OCI-LY3 (cell line): Measurements from ENCODE around the gene NRG3.

Experiments used
- EZH2phosphoT487 ChIP-seq: fragments of 200-600 bp; shearing (Covaris generic); IDR thresholded peaks from 2 replicates; pipeline ENCODE4 v1.6.1; 2018; ENCODE audit warnings: antibody characterized with exemption, mixed run types, low read depth
- TF ChIP-seq, protein P1 (sequence below): fragments of 200-600, 300-600 bp; sonication (generic); IDR thresholded peaks from 2 replicates; pipeline ENCODE4 v1.5.1; 2014; ENCODE audit warnings: antibody characterized with exemption, low read length, low read depth

DNA sequence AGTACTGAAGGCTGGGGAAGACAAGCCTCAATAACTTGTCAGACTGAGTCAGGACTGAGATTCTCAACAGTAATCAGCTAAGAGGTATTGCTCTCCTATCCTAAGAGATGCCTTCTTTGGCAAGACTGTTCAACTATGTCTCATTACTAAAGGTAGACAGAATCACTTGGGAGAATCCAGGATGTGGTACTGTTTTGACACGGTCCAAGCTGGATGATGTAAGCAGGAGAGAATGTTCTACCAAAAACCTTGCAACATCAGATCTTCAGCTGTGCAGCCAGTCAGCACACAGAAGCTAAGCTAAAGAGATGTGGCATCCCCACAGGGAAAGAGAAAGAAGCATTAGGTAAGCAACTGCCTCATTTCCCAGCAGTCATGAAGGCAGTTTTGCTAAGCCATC is 391.4 kb downstream of the NRG3 start:
- TF ChIP-seq, protein P1, sequence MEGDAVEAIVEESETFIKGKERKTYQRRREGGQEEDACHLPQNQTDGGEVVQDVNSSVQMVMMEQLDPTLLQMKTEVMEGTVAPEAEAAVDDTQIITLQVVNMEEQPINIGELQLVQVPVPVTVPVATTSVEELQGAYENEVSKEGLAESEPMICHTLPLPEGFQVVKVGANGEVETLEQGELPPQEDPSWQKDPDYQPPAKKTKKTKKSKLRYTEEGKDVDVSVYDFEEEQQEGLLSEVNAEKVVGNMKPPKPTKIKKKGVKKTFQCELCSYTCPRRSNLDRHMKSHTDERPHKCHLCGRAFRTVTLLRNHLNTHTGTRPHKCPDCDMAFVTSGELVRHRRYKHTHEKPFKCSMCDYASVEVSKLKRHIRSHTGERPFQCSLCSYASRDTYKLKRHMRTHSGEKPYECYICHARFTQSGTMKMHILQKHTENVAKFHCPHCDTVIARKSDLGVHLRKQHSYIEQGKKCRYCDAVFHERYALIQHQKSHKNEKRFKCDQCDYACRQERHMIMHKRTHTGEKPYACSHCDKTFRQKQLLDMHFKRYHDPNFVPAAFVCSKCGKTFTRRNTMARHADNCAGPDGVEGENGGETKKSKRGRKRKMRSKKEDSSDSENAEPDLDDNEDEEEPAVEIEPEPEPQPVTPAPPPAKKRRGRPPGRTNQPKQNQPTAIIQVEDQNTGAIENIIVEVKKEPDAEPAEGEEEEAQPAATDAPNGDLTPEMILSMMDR: no peak
- TF ChIP-seq EZH2phosphoT487: no peak
